SIG-M5 treated with dmso at 0.1 percent for 504 hours (cell line): ENCODE measurements around the gene TMEM179B.
"Not testable (repeated sequence)": the region's sequence is repeated elsewhere in the genome, so short reads cannot be mapped to it uniquely, and the experiment has no call there.

Experiments used
- DNase-seq: peaks from one replicate; lab custom pipeline; 2025; ENCODE audit not compliant: unreplicated experiment; lab: John Stamatoyannopoulos, UW

Gene TMEM179B

GRCh38 chr11:62787005-62787759, at the start of gene TMEM179B:
TSS of gene TMEM179B (plus strand) at chr11:62787402. CDS start at chr11:62787432, 30 bp downstream.
- peak; percentile 96 for DNase-seq

DNA sequence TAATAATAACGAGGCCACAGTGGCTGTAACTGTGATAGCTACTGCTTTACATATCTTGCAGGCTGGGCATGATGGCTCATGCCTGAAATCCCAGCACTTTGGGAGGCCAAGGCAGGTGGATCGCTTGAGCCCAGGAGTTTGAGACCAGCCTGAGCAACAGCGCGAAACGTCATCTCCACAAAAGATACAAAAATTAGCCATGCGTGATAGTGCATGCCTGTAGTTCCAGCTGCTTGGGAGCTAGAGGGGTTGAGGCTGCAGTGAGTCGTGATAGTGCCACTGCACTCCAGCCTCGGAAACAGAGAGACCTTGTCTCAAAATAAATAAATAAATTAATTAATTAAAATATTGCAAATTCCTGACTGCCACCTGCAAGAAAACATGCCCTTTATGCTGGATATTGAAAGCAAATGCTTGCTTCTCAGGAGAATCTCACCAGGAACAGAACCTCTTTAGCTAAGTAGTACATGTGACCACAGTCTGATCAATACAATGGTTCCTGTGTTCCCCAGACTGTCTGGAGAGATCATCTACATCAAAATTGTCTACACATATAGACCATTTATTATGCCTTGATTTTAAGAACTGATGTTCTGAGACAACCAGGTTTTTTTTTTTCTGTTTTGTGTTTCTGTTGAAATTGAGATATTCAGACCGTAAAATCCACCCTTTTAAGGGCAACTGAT, 39.6 kb upstream of the TMEM179B start:
- DNase-seq = no peak

GRCh38 chr11:62749931-62750330, 37.3 kb upstream of the TMEM179B start:
- DNase-seq = not testable (repeated sequence)

DNA sequence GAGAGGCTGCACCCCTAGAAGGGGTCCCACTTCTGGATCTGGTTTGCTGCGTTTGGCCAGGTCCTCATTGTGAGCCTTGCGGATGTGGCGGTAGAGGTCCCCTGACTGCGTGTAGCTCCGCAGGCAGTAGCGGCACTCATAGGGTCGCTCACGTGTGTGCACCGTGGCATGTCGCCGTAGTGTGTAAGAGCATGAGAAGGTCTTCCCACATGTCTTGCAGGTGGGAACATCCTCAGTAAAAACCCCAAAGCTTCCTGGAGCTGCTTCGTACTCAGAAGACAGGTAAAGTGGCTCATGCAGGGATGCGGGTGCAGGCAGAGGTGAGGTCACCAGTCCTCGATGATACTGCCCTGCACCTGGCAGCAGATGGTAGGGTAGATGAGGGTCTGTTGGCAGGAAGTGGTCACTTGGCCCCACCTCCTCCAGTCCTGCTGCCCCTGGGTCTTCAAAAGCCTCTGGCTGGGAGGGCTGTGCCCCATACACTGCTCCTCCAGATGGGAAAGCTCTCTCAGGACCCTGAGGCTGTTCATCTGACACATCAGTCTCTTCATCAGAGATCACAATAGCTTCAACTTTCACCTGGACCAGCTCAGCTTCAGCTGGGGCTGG, 34.9 kb upstream of the TMEM179B start:
- no peak for DNase-seq

- DNase-seq = no peak
Observed at GRCh38 chr11:62752994-62753735, 34.0 kb upstream of the TMEM179B start.

DNA sequence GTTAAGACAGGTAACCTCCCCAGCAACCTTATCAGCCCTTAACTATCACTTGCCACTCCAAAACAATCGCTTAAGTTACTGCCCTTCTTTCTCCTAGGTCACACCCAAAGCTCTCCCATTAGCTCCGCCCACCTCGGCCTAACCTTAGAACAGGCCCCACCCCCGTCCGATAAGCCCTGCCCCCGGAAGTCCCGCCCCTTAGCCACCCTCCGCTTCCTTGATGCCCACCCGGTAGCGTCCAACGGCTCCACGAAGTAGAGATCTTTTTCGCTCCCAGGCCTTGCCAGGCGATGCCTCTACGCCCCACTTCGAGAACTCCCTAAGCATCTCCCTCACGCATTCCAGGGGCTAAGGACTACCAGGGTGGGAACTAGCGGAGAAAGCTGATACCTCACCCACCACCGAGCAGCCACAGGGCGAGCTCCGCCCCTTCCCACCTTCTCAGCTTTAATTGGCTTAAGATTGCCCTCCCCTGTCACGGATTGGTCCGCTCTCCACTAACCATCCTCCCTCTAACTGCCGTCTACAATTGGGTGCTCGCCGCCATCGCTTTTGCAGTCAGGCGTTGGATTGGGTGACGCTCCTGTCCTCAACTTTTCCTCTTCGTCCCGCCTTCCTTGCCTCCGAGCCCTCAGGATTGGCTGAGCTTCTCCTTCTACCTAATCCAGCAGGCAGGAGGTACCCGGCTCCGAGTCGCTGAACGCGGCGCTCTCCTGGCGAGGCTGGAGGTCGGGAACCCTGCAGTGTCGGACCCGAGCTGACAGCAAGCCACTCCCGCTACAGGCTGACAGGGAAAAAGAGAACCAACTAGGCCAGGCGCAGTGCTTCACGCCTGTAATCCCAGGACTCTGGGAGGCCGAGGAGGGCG, 33.2 kb upstream of the TMEM179B start, which contains the start of gene ZBTB3:
Gene ZBTB3 (minus strand): TSS at position 425 of the 868 bp plus-strand sequence. CDS start 496 bp downstream, outside the sequence.
- DNase-seq = peak; percentile 100

DNA sequence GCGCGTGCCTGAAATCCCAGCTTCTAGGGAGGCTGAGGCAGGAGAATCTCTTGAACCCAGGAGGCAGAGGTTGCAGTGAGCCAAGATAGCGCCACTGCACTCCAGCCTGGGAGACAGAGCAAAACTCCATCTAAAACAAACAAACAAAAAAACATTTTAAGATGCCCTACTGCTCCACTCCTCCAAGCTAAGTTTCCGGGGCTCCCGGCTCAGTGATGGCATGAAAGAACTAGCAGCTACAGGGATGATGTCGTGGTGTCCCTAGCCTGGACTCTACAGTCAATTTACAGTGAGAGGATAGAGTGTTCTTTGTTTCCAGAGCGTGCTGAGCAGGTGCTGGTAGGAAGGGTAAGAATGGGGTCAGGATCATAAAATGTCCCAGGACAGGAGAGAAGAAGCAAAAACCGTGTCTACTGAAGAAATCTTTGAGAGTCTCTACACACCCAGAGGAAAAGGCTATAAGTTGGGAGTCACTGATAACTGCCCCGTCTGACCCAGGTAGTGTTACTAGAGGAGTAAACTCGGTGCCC, 32.1 kb upstream of the TMEM179B start:
- DNase-seq = no peak

- DNase-seq = no peak
Observed at GRCh38 chr11:62757846-62758788, 29.1 kb upstream of the TMEM179B start.

- not testable (repeated sequence) for DNase-seq
Observed at GRCh38 chr11:62760867-62761227, 26.4 kb upstream of the TMEM179B start.

GRCh38 chr11:62770778-62771143, 16.4 kb upstream of the TMEM179B start:
- peak; percentile 62 for DNase-seq

- DNase-seq = peak; percentile 94
Observed at GRCh38 chr11:62771144-62772021, 15.8 kb upstream of the TMEM179B start, which contains the start of gene TAF6L. TSS of gene TAF6L (plus strand) at chr11:62771396. CDS start at chr11:62775784, 4,388 bp downstream.

- no peak for DNase-seq
Observed at GRCh38 chr11:62774407-62774806, 12.8 kb upstream of the TMEM179B start.

DNA sequence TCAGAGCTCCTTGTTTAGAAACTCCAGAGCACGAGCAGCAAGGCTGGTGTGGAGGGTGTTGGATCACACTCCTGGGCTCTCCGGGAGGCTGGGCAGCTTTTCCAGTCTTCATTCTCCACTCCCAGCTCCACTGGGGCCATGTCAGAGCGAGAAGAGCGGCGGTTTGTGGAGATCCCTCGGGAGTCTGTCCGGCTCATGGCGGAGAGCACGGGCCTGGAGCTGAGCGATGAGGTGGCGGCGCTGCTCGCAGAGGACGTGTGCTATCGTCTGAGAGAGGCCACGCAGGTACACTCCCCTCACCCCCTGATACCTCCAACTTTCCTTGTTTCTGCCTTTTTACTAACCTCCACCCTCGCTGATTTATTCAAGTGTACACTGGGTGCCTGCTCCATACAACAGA, 11.6 kb upstream of the TMEM179B start:
- no peak for DNase-seq

GRCh38 chr11:62777389-62777788, 9.8 kb upstream of the TMEM179B start:
- DNase-seq = no peak

- DNase-seq = no peak
Observed at GRCh38 chr11:62778441-62778840, 8.8 kb upstream of the TMEM179B start.

- no peak for DNase-seq
Observed at GRCh38 chr11:62782753-62783152, 4.4 kb upstream of the TMEM179B start.

DNA sequence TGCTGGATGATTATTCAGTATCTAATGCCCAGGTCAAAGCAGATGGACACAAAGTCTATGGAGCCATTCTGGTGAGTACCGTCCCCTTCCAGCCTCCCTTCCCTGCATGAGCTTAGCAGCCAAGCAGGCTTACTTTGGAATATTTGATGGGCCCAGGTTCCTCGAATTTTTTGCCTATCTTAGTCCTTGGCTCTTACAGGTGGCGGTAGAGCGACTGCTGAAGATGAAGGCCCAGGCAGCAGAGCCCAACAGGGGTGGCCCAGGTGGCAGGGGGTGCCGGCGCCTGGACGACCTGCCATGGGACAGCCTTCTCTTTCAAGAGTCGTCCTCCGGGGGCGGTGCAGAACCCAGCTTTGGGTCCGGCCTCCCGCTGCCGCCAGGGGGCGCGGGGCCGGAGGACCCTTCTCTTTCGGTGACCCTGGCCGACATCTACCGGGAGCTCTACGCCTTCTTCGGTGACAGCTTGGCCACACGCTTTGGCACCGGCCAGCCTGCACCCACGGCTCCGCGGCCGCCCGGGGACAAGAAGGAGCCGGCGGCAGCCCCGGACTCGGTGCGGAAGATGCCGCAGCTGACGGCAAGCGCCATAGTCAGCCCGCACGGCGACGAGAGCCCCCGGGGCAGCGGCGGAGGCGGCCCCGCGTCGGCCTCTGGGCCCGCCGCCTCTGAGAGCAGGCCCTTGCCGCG, 741 bp upstream of the TMEM179B start:
- DNase-seq = peak; percentile 76
